K562 (cell line): ENCODE measurements around the gene ARFGAP3. TPM values are rescaled to one million over a fixed set of nuclear protein-coding genes. Genes with fewer than 3 reads are reported as not detected.

Experiments used
- ATAC-seq: fragments of 200-7000 bp; cut with Tn5 transposase; 3 replicates; pipeline ENCODE4 v1.9.1; 2020; ENCODE audit warnings: moderate library complexity
- BruUV-seq: library from RNA; stranded (reverse); fragments of 400-500 nt; replicated peaks from 2 replicates; lab custom pipeline; 2021; lab: Mats Ljungman, UMichigan
- CTCF ChIA-PET: fragments of 300-600 bp; formaldehyde crosslinking; extraction: SDS; loops from one replicate; lab custom pipeline; 2021; ENCODE audit warnings: low intra/inter-chr PET ratio; lab: Yijun Ruan, JAX
- POLR2A ChIA-PET: fragments of 300-600, 350-650 bp; sonication (Branson Sonifier 250); formaldehyde crosslinking; extraction: SDS; loops from one replicate; lab custom pipeline; 2021; ENCODE audit warnings: antibody characterized with exemption, inconsistent platforms; lab: Yijun Ruan, JAX
- DNase-seq, 4 experiments: peaks; one replicate each; pipeline versions ENCODE4 v3.0.0 to v3.0.0-alpha.2; 2011 to 2018; ENCODE audit warnings: low spot score in 3 of 4, mixed read lengths in 3 of 4; ENCODE audit errors: extremely low read depth in 1 of 4
- FAIRE-seq: peaks from 2 replicates; lab custom pipeline; 2011; peaks lifted over from hg19 to GRCh38; lab: Jason Lieb, UNC
- H2AFZ ChIP-seq: 2 replicates; pipeline ENCODE4 v1.6.0; 2011; ENCODE audit warnings: low read depth, low read length, control low read depth, inconsistent platforms
- H3K27ac ChIP-seq: fragments of 200-600 bp; 3 replicates; pipeline ENCODE4 v1.8.0; 2011; ENCODE audit warnings: low read depth, mild to moderate bottlenecking, control low read depth, inconsistent platforms, low read length, moderate library complexity, mixed read lengths; ENCODE audit errors: extremely low read depth
- H3K27me3 ChIP-seq, 2 experiments: fragments of 300-600 bp in 1 of 2; 2 replicates in 1 of 2; 3 replicates in 1 of 2; pipeline versions ENCODE4 v1.6.0 to v1.8.0; 2011; ENCODE audit warnings: inconsistent platforms in 2 of 2, low read length in 2 of 2, mild to moderate bottlenecking in 1 of 2, mixed read lengths in 1 of 2, moderate library complexity in 1 of 2; ENCODE audit not compliant: control insufficient read depth in 2 of 2, insufficient read depth in 2 of 2
- H3K36me3 ChIP-seq: fragments of 300-600 bp; 3 replicates; pipeline ENCODE4 v1.8.0; 2011; ENCODE audit warnings: mild to moderate bottlenecking, low read length, inconsistent platforms; ENCODE audit not compliant: control insufficient read depth, insufficient read depth
- H3K4me1 ChIP-seq, 2 experiments: fragments of 200-600 bp in 1 of 2; replicated peaks in 1 of 2; 2 replicates in 1 of 2; 3 replicates in 1 of 2; pipeline versions ENCODE4 v1.5.1 to v1.8.0; 2011; ENCODE audit warnings: inconsistent platforms in 2 of 2, low read length in 2 of 2, mild to moderate bottlenecking in 1 of 2, mixed read lengths in 1 of 2, moderate library complexity in 1 of 2; ENCODE audit not compliant: control insufficient read depth in 2 of 2, insufficient read depth in 2 of 2
- H3K4me2 ChIP-seq: 2 replicates; pipeline ENCODE4 v1.6.1; 2011; ENCODE audit warnings: low read length, control low read depth, inconsistent platforms, mixed read lengths; ENCODE audit not compliant: insufficient read depth
- H3K4me3 ChIP-seq: fragments of 200-600 bp; sonication (generic), shearing (Covaris generic); 2 replicates; pipeline ENCODE4 v1.5.1; 2016; ENCODE audit warnings: control low read depth, inconsistent platforms
- H3K79me2 ChIP-seq: fragments of 200-600 bp; 3 replicates; pipeline ENCODE4 v1.8.0; 2011; ENCODE audit warnings: low read length, inconsistent platforms; ENCODE audit not compliant: control insufficient read depth, insufficient read depth
- H3K9ac ChIP-seq, 2 experiments: 2 replicates each; pipeline versions ENCODE4 v1.6.0 to v1.6.1; 2011; ENCODE audit warnings: low read depth in 2 of 2, low read length in 2 of 2, control low read depth in 1 of 2, inconsistent platforms in 1 of 2, mild to moderate bottlenecking in 1 of 2, mixed read lengths in 1 of 2; ENCODE audit not compliant: insufficient read depth in 1 of 2
- H3K9me1 ChIP-seq: one replicate; pipeline ENCODE4 v1.6.0; 2011; ENCODE audit warnings: inconsistent platforms, mild to moderate bottlenecking, low read length, moderate library complexity; ENCODE audit not compliant: control insufficient read depth, insufficient read depth
- H3K9me3 ChIP-seq: replicated peaks from 2 replicates; pipeline ENCODE4 v1.5.1; 2011; ENCODE audit warnings: low read depth, low read length, inconsistent platforms; ENCODE audit not compliant: control insufficient read depth, insufficient read depth
- H4K20me1 ChIP-seq: replicated peaks from 2 replicates; pipeline ENCODE4 v1.6.1; 2011; ENCODE audit warnings: low read length, inconsistent platforms, mixed read lengths; ENCODE audit not compliant: control insufficient read depth, insufficient read depth
- CHD7 ChIP-seq: fragments of 200-600 bp; sonication (generic); IDR thresholded peaks from one replicate; pipeline ENCODE4 v1.6.1; 2012; ENCODE audit warnings: mild to moderate bottlenecking, low read depth, low read length, inconsistent platforms
- HDGF ChIP-seq: fragments of 450-650 bp; IDR thresholded peaks from 2 replicates; pipeline ENCODE4 v1.6.1; 2016
- KDM2B ChIP-seq: fragments of 250-450 bp; sonication (Bioruptor Pico); IDR thresholded peaks from 2 replicates; pipeline ENCODE4 v1.8.0; 2021; ENCODE audit warnings: mild to moderate bottlenecking, moderate library complexity
- KLF10 ChIP-seq: fragments of 250-450 bp; sonication (Bioruptor Pico); IDR thresholded peaks from 2 replicates; pipeline ENCODE4 v1.6.1; 2021; ENCODE audit warnings: matching md5 sums
- SUPT5H ChIP-seq: fragments of 450-650 bp; IDR thresholded peaks from 2 replicates; pipeline ENCODE4 v1.6.1; 2016
- TOE1 ChIP-seq, 2 experiments: fragments of 450-650 bp in 1 of 2; sonication (generic) in 1 of 2; formaldehyde crosslinking in 1 of 2; IDR thresholded peaks; 2 replicates each; pipeline versions ENCODE4 v1.7.1 to v1.8.0; 2016 to 2022; ENCODE audit warnings: borderline replicate concordance in 2 of 2, mild to moderate bottlenecking in 2 of 2, antibody characterized with exemption in 1 of 2, inconsistent platforms in 1 of 2, low read depth in 1 of 2, missing genetic modification reagents in 1 of 2, moderate library complexity in 1 of 2
- ZBTB12 ChIP-seq: fragments of 250-450 bp; sonication (Bioruptor Pico); IDR thresholded peaks from 2 replicates; pipeline ENCODE4 v1.4.0; 2020
- ZBTB26 ChIP-seq: fragments of 450-650 bp; formaldehyde crosslinking; IDR thresholded peaks from 2 replicates; pipeline ENCODE4 v1.4.0; 2022; ENCODE audit warnings: missing genetic modification characterization
- ZNF644 ChIP-seq: fragments of 200-800 bp; sonication (Bioruptor generic); IDR thresholded peaks from 2 replicates; pipeline ENCODE4 v1.6.1; 2016; ENCODE audit warnings: low read depth, missing genetic modification characterization, missing compliant biosample characterization
- ZNF77 ChIP-seq: fragments of 250-450 bp; sonication (Bioruptor Pico); IDR thresholded peaks from 2 replicates; pipeline ENCODE4 v1.5.0; 2020
- WGBS: fragments of 100-300 bp; shearing (Covaris generic); methylation state at CpG from one replicate; pipeline ENCODE4 v1.1.6; 2016; ENCODE audit warnings: low coverage, mixed read lengths; ENCODE audit not compliant: insufficient coverage; ENCODE audit errors: missing lambda C conversion rate; 5-methylcytosine and 5-hydroxymethylcytosine counted together
- in situ Hi-C: fragments of 300-500 bp; cut with MboI; formaldehyde crosslinking; loops from 4 replicates; pipeline ENCODE4 v1.15.0; 2018; ENCODE audit warnings: inconsistent platforms, mixed read lengths
- intact Hi-C: fragments of 100-400 bp; cut with micrococcal nuclease; formaldehyde crosslinking; loops from 2 replicates; pipeline ENCODE4 v1.14.2; 2022
- polyA plus RNA-seq, 8 experiments: library from polyadenylated mRNA; depleted of rRNA in 4 of 8; stranded (reverse) in 5 of 8; unstranded in 3 of 8; fragments of >200 nt; fragmentation: Nextera tagmentation in 2 of 8; fragmentation: Illumina TruSeq in 1 of 8; extraction: Ambion mirVana in 2 of 8; extraction: Trizol in 1 of 8; gene quantifications; 2 replicates each; pipeline versions ENCODE4 v1.2.1 to v1.2.3, GENCODE V29; 2011 to 2014; ENCODE audit warnings: inconsistent platforms in 1 of 8, missing spikeins in 1 of 8
- total RNA-seq, 7 experiments: library from RNA; depleted of rRNA in 6 of 7; stranded (reverse); fragments of >200 nt in 6 of 7; fragmentation: Illumina TruSeq in 2 of 7; extraction: Trizol in 2 of 7; gene quantifications; 2 replicates each; pipeline versions ENCODE4 v1.2.1 to v1.2.3, GENCODE V29; 2011 to 2021; ENCODE audit warnings: low replicate concordance in 1 of 7

Gene ARFGAP3
- total and polyA plus RNA-seq, 9 of the 15 experiments (the other 6 are each of a cell fraction or from before 2014, with no cell fraction given), result 14.2 to 31.9 (median 22.7) TPM

GRCh38 chr22:42829302-42829701 lies 27.8 kb downstream of the ARFGAP3 start:
- no peak overlapping the region for H3K4me3 ChIP-seq
- no peaks in the 10 kb centered on the region for H3K9me3 ChIP-seq
- FAIRE-seq (no peak), DNase-seq (no peak), ATAC-seq (no peak)
- H4K20me1 ChIP-seq, result no peaks in the 10 kb centered on the region
- no peak overlapping the region for H3K27ac ChIP-seq
- H3K9ac ChIP-seq, result no peak overlapping the region
- BruUV-seq, result no TSS peak
- ChIA-PET POLR2A (no interaction called here), CTCF (no interaction called here)
- no peaks in the 10 kb centered on the region for H3K27me3 ChIP-seq
- H3K4me1 ChIP-seq, result no peaks in the 10 kb centered on the region
- H3K4me2 ChIP-seq, result no peak overlapping the region
- in situ Hi-C loops (no loop called here), intact Hi-C loops (no loop called here)
- no peaks in the 10 kb centered on the region for H3K9me1 ChIP-seq
- peaks cover 17% of the 10 kb centered on the region; the same call in 2 of the 3 replicates for H3K36me3 ChIP-seq
- no peaks in the 10 kb centered on the region for H3K79me2 ChIP-seq
- WGBS, result 78% methylated on average over 3 of the region's 3 CpGs
- H2AFZ ChIP-seq, result no peak overlapping the region
- no peak for TF ChIP-seq TOE1 (IDR thresholded peaks at IDR 0.05; ENCODE audit: borderline replicate concordance)
- TF ChIP-seq TOE1 (CRISPR knock-in tag; IDR thresholded peaks at IDR 0.05; ENCODE audit: borderline replicate concordance, low read depth), result no peak
- no peak for TF ChIP-seq ZBTB12 (CRISPR knock-in tag)
- TF ChIP-seq ZBTB26, result no peak
- TF ChIP-seq CHD7, result no peak
- TF ChIP-seq KLF10, result no peak
- no peak for TF ChIP-seq HDGF
- no peak for TF ChIP-seq ZNF644 (tag)
- no peak for TF ChIP-seq KDM2B (CRISPR knock-in tag)
- no peak for TF ChIP-seq ZNF77 (CRISPR knock-in tag)
- no peak for TF ChIP-seq SUPT5H
